GM19099 (cell line): Measurements from ENCODE around the gene BLM.

Experiments used
- POLR2A ChIP-seq: IDR thresholded peaks from 3 replicates; pipeline ENCODE4 v1.6.1; 2011; ENCODE audit warnings: low read depth; ENCODE audit not compliant: insufficient read length; ENCODE audit errors: extremely low read depth

Gene BLM

DNA sequence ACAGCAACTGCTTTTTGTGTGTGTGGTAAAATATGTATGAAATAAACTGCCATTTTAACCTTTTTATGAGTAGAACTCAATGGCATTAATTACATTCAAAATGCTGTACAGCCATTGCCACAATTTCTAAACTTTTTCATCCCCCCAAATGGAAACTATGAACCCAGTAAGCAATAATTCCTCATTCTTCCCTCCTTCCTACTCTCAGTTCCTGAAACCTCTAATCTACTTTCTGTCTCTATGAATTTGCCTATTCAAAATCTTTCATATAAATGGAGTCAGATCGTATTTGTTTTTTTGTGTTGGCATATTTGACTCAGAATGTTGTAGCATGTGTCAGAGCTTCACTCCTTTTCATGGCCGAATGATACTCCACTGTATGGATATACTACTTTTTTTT is 5.3 kb upstream of the BLM start:
- TF ChIP-seq POLR2A: no peak

DNA sequence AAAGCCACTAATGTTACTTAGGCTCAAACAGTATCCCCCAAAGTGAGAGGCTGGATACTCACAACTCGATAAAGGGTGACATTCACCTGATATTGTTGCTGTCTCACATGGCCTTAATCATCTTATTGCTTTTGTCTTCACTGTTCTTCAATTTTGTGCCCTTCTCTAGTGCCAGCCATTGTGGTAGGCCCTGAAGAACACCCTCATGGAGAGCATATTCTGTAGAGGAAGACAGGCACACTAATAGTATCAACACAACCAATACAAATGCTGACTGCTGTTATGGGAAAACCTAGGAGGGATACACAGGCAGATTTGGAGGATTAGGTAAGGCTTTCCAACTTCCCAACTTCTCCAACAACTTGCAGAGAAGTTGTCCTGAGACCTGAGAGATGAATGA is 4.1 kb upstream of the BLM start:
- TF ChIP-seq POLR2A: no peak

- no peak for TF ChIP-seq POLR2A
Measured at GRCh38 chr15:90716317-90716975, 700 bp upstream of the BLM start.

GRCh38 chr15:90718232-90718631 is 1.1 kb downstream of the BLM start:
- TF ChIP-seq POLR2A: no peak

DNA sequence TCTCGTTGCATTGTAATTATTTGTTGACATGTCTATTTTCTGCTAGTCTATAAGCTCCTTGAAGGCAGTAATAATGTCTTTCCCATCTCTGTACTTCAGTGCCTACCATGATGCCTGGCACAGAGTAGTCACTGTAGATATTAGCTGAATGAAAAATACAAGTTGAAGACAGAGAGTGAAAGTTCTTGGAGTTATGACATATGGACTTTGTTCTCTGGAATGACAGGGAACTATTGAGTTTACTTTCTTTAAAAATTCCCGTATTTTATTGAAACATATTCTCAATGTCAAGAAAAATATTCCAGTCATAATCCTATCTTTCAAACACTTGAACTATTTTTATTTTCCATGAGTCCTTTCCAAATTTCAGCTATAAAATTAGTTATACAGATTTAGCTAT is 3.0 kb downstream of the BLM start:
- no peak for TF ChIP-seq POLR2A

- TF ChIP-seq POLR2A: no peak
Measured at GRCh38 chr15:90729261-90729660, 12.1 kb downstream of the BLM start.

GRCh38 chr15:90730290-90730689 is 13.1 kb downstream of the BLM start:
- no peak for TF ChIP-seq POLR2A

GRCh38 chr15:90735923-90736322 is 18.8 kb downstream of the BLM start:
- no peak for TF ChIP-seq POLR2A

GRCh38 chr15:90742087-90742486 is 24.9 kb downstream of the BLM start:
- no peak for TF ChIP-seq POLR2A

DNA sequence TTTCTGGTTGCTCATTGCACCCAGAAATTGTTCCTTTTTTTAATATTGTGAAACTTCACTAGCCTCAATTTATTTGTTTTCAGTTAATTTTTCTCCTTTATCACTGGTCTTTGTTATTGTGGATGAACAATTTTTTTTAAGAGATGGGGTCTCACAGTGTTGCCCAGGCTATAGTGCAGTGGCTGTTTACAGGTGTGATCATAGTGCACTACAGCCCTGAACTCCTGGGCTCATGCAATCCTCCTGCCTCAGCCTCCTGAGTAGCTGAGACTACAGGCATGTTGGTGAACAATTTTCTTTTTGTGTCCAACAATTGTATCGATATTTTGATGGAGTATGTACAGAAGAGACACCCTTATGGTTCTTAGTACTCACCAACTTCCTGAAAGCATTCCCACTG is 26.3 kb downstream of the BLM start:
- TF ChIP-seq POLR2A: no peak

GRCh38 chr15:90744759-90745402 is 27.7 kb downstream of the BLM start:
- no peak for TF ChIP-seq POLR2A

- TF ChIP-seq POLR2A: no peak
Measured at GRCh38 chr15:90749754-90750153, 32.6 kb downstream of the BLM start.

GRCh38 chr15:90750186-90750585 is 33.0 kb downstream of the BLM start:
- TF ChIP-seq POLR2A: no peak

DNA sequence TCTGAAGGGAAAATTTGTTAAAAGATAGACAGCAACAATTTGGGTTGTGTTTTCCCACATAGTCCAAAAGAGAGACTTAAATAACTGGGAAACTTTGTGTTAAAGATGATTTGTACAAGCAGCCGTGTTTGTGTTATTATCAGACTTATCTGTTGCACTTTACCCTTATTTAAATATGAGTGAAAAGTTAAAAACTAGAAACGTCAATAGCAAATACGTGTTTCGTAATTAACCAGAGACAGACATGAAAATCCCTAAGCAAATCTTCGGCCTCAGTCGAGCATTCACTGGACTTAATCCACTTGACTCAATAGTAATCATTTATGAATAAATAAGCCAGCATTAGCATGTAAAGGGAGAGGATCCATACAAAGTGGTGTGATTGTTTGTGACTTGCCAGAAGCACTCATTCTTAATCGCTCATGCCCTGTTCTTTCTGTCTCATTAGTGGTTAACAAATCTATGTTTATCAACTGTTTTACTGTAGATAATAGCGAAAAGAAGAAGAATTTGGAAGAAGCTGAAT is 34.2 kb downstream of the BLM start:
- no peak for TF ChIP-seq POLR2A

DNA sequence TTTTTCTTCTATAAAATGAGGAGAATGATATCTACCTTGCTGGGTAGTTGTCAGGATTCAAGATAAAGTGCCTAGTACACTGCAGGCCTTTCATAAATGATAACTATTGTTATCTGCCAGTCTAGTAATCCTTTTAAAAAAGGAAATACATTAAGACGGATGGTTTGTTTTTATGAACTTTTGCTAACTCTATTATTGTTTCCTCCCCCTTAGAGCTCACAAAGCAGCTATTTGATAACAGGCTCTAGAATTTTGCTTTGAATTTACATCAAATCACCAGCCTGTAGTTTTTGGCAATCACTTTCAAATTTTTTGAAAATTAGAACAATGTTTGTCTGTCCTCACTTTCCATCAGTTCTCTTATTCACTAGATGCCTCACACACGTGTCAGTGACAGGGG is 39.8 kb downstream of the BLM start:
- TF ChIP-seq POLR2A: no peak

DNA sequence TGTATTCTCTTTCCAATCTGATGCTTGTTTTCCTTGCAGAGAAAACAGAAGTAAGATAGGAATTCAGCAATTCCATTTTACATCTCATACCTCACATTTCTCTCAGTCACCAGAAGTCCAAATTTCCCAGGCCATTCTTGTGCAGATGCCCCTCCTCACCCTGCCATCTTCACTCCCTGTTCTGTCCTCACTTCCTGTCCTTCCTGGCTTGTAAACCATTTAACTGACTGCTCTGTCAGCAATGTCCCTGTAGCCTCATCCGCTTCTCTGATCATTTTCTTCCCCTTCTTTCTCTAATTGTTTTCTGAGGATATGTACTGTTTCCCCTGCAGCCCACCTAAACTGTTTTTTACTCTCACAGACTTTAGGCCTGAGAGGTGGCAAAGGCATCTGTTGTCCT is 40.3 kb downstream of the BLM start:
- no peak for TF ChIP-seq POLR2A
